Measurements from ENCODE around the gene COMMD7. TPM values are rescaled to one million over a fixed set of nuclear protein-coding genes. Genes with fewer than 3 reads are reported as not detected.
A peak's percentile ranks its signal among the peaks of the same experiment; 100 is the strongest.

The COMMD7 gene
- total RNA-seq, 2 experiments from 2014 or later: 35.9 to 38.8 TPM

GRCh38 chr20:32764005-32764960 is 21.0 kb upstream of the COMMD7 start:
- Mint-ChIP-seq H3K27ac (no peak overlapping the region), H3K4me1 (peaks cover 10% of the 10 kb centered on the region), H3K9me3 (ENCODE audit: low read depth) (no peaks in the 10 kb centered on the region), H3K27me3 (peaks cover 7% of the 10 kb centered on the region), H3K4me3 (no peak overlapping the region), H3K36me3 (ENCODE audit: low read depth) (no peaks in the 10 kb centered on the region)
- POLR2A ChIA-PET: no interaction called here
- intact Hi-C loops (cut with DNase I, micrococcal nuclease): loop anchor here in 1 of 2 experiments (5.0 kb wide), 1 partner anchor 92 kb away; the partner anchor contains the start of gene C20orf203
- ATAC-seq (no peak), DNase-seq (no peak)
- CTCF ChIA-PET: interaction anchor here (0.7 to 3.6 kb wide), 7 partner anchors 14 to 131 kb away, joined by 3 to 25 read pairs (median 3); partner anchors contain the start of gene C20orf203

- ATAC-seq: peak; percentile 32
- CTCF ChIA-PET: interaction anchor here (0.6 to 3.6 kb wide), 8 partner anchors 14 to 241 kb away, joined by 3 to 25 read pairs (median 4); partner anchors contain the start of genes C20orf203 and COMMD7
These were observed 20.1 kb upstream of the COMMD7 start for GRCh38 chr20:32763202-32764004.

GRCh38 chr20:32762754-32763201 is 19.5 kb upstream of the COMMD7 start:
- H3K9me3 Mint-ChIP-seq (ENCODE audit: low read depth): no peaks in the 10 kb centered on the region
- POLR2A ChIA-PET: interaction anchor here (0.6 kb wide), 1 partner anchor 11 kb away, joined by 4 read pairs; no protein-coding TSS in a partner anchor
- ATAC-seq: peak; percentile 38
- DNase-seq: peak; percentile 46
- peaks cover 10% of the 10 kb centered on the region for H3K4me1 Mint-ChIP-seq
- CTCF ChIA-PET: interaction anchor here (0.6 to 3.6 kb wide), 8 partner anchors 15 to 240 kb away, joined by 3 to 25 read pairs (median 4); partner anchors contain the start of genes C20orf203 and COMMD7
- H3K27ac Mint-ChIP-seq: peak overlapping the region; percentile 5
- intact Hi-C loops (cut with DNase I, micrococcal nuclease): loop anchor here in 1 of 2 experiments (1.0 to 5.0 kb wide), 3 partner anchors 19 to 90 kb away; partner anchors contain the start of genes C20orf203 and COMMD7
- peaks cover 7% of the 10 kb centered on the region for H3K27me3 Mint-ChIP-seq
- H3K4me3 Mint-ChIP-seq: peak overlapping the region; percentile 70
- H3K36me3 Mint-ChIP-seq (ENCODE audit: low read depth): no peaks in the 10 kb centered on the region

More at GRCh38 chr20:32763202-32764004, 20.1 kb upstream of the COMMD7 start:
- intact Hi-C loops (cut with DNase I, micrococcal nuclease): loop anchor here in 1 of 2 experiments (5.0 kb wide), 1 partner anchor 91 kb away; the partner anchor contains the start of gene C20orf203
- Mint-ChIP-seq H3K4me1 (peaks cover 10% of the 10 kb centered on the region), H3K27me3 (peaks cover 7% of the 10 kb centered on the region), H3K27ac (peak overlapping the region; percentile 5), H3K9me3 (ENCODE audit: low read depth) (no peaks in the 10 kb centered on the region), H3K4me3 (peak overlapping the region; percentile 70), H3K36me3 (ENCODE audit: low read depth) (no peaks in the 10 kb centered on the region)
- POLR2A ChIA-PET: interaction anchor here (0.6 kb wide), 1 partner anchor 11 kb away, joined by 4 read pairs; no protein-coding TSS in a partner anchor
- peak; percentile 24 for DNase-seq

- POLR2A ChIA-PET: no interaction called here
- Mint-ChIP-seq H3K27me3 (peaks cover 7% of the 10 kb centered on the region), H3K4me1 (peaks cover 10% of the 10 kb centered on the region), H3K36me3 (ENCODE audit: low read depth) (no peaks in the 10 kb centered on the region), H3K9me3 (ENCODE audit: low read depth) (no peaks in the 10 kb centered on the region), H3K4me3 (peak within 1 kb of the TSS; percentile 74), H3K27ac (peak within 1 kb of the TSS; percentile 22)
- CTCF ChIA-PET: interaction anchor here (0.6 to 3.6 kb wide), 5 partner anchors 16 to 240 kb away, joined by 3 to 25 read pairs (median 4); partner anchors contain the start of gene COMMD7
- ATAC-seq (peak; percentile 74), DNase-seq (peak; percentile 81)
- intact Hi-C loops (cut with DNase I, micrococcal nuclease): loop anchor here in 1 of 2 experiments (1.0 to 5.0 kb wide), 3 partner anchors 19 to 90 kb away; partner anchors contain the start of genes C20orf203 and COMMD7
These were observed 18.8 kb upstream of the COMMD7 start, which contains the start of gene DNMT3B for GRCh38 chr20:32761831-32762753. Gene DNMT3B, plus strand, starts transcription at chr20:32762385. Its CDS starts 17,939 bp downstream, at chr20:32780324.

- H3K4me3 Mint-ChIP-seq: peak overlapping the region; percentile 74
- CTCF ChIA-PET: no interaction called here
- peaks cover 7% of the 10 kb centered on the region for H3K27me3 Mint-ChIP-seq
- H3K9me3 Mint-ChIP-seq (ENCODE audit: low read depth): no peaks in the 10 kb centered on the region
- H3K27ac Mint-ChIP-seq: peak overlapping the region; percentile 22
- no peak for ATAC-seq
- H3K4me1 Mint-ChIP-seq: peaks cover 10% of the 10 kb centered on the region
- no peak for DNase-seq
- POLR2A ChIA-PET: no interaction called here
- no peaks in the 10 kb centered on the region for H3K36me3 Mint-ChIP-seq (ENCODE audit: low read depth)
- intact Hi-C loops (cut with DNase I, micrococcal nuclease): loop anchor here in 1 of 2 experiments (5.0 kb wide), 1 partner anchor 89 kb away; the partner anchor contains the start of gene C20orf203
These were observed 18.2 kb upstream of the COMMD7 start for GRCh38 chr20:32761417-32761830.

- ATAC-seq (no peak), DNase-seq (no peak)
- Mint-ChIP-seq H3K27me3 (peaks cover 2% of the 10 kb centered on the region), H3K4me3 (no peak overlapping the region), H3K27ac (no peak overlapping the region), H3K9me3 (ENCODE audit: low read depth) (no peaks in the 10 kb centered on the region), H3K36me3 (ENCODE audit: low read depth) (no peaks in the 10 kb centered on the region), H3K4me1 (peaks cover 10% of the 10 kb centered on the region)
- POLR2A ChIA-PET: no interaction called here
- CTCF ChIA-PET: interaction anchor here (0.6 kb wide), 1 partner anchor 13 kb away, joined by 3 read pairs; the partner anchor contains the start of gene COMMD7
- intact Hi-C loops (cut with DNase I, micrococcal nuclease): no loop called here
These were observed 12.9 kb upstream of the COMMD7 start for GRCh38 chr20:32756156-32756555.

GRCh38 chr20:32753731-32754130 is 10.5 kb upstream of the COMMD7 start:
- ATAC-seq: no peak
- no peaks in the 10 kb centered on the region for H3K9me3 Mint-ChIP-seq (ENCODE audit: low read depth)
- intact Hi-C loops (cut with DNase I, micrococcal nuclease): no loop called here
- peaks cover 7% of the 10 kb centered on the region for H3K4me1 Mint-ChIP-seq
- ChIA-PET POLR2A (no interaction called here), CTCF (interaction anchor here (0.6 to 1.4 kb wide), 3 partner anchors 10 to 107 kb away, joined by 3 read pairs; partner anchors contain the start of gene COMMD7)
- no peaks in the 10 kb centered on the region for H3K36me3 Mint-ChIP-seq (ENCODE audit: low read depth)
- no peak overlapping the region for H3K27ac Mint-ChIP-seq
- no peaks in the 10 kb centered on the region for H3K27me3 Mint-ChIP-seq
- DNase-seq: no peak
- no peak overlapping the region for H3K4me3 Mint-ChIP-seq

- no peaks in the 10 kb centered on the region for H3K9me3 Mint-ChIP-seq (ENCODE audit: low read depth)
- H3K36me3 Mint-ChIP-seq (ENCODE audit: low read depth): no peaks in the 10 kb centered on the region
- POLR2A ChIA-PET: interaction anchor here (0.6 kb wide), 1 partner anchor 17 kb away, joined by 10 read pairs; no protein-coding TSS in a partner anchor
- ATAC-seq (peak; percentile 76), DNase-seq (peak; percentile 27)
- CTCF ChIA-PET: interaction anchor here (0.6 to 1.4 kb wide), 3 partner anchors 9 to 381 kb away, joined by 3 read pairs; partner anchors contain the start of gene COMMD7
- no peaks in the 10 kb centered on the region for H3K27me3 Mint-ChIP-seq
- H3K27ac Mint-ChIP-seq: no peak overlapping the region
- H3K4me1 Mint-ChIP-seq: peaks cover 7% of the 10 kb centered on the region
- intact Hi-C loops (cut with DNase I, micrococcal nuclease): no loop called here
- no peak overlapping the region for H3K4me3 Mint-ChIP-seq
These were observed 9.4 kb upstream of the COMMD7 start for GRCh38 chr20:32752458-32753250.

GRCh38 chr20:32751702-32752457 is 8.6 kb upstream of the COMMD7 start:
- CTCF ChIA-PET: interaction anchor here (1.4 kb wide), 1 partner anchor 8 kb away, joined by 3 read pairs; the partner anchor contains the start of gene COMMD7
- POLR2A ChIA-PET: no interaction called here
- H3K36me3 Mint-ChIP-seq (ENCODE audit: low read depth): no peaks in the 10 kb centered on the region

More at GRCh38 chr20:32751702-32752457, 8.6 kb upstream of the COMMD7 start:
- intact Hi-C loops (cut with DNase I, micrococcal nuclease): no loop called here
- H3K27me3 Mint-ChIP-seq: no peaks in the 10 kb centered on the region
- no peak for DNase-seq
- no peaks in the 10 kb centered on the region for H3K9me3 Mint-ChIP-seq (ENCODE audit: low read depth)
- no peak overlapping the region for H3K4me3 Mint-ChIP-seq
- no peak overlapping the region for H3K27ac Mint-ChIP-seq
- peaks cover 7% of the 10 kb centered on the region for H3K4me1 Mint-ChIP-seq
- ATAC-seq: no peak
